Measurements from ENCODE around the gene KANTR.

The KANTR gene

DNA sequence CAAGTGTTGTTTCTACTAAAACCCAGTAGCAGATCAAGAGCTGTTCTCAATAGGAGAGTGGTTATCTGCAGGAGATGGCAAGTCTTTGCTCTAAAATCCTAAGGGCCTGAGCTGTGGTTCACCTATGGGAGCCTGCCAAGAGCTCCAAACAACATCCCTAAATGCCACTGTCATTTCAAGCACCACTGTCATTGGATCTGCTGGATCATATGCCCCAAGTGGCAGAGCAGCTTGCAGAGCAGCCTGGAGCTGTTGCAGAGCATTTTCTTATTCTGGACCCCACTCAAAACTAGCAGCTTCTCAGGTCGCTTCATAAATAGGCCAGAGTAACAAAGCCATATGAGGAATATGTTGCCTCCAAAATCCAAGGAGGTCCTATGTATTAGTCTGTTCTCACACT is 59.6 kb downstream of the KANTR start:
- Histone ChIP-seq H4K91ac (ENCODE audit: low read depth, low read length, poor library complexity) (no peak overlapping the region), H2AFZ (ENCODE audit: low read length) (no peak overlapping the region), H3K4me2 (ENCODE audit: insufficient read depth, low read length, poor library complexity, severe bottlenecking) (no peak overlapping the region), H3K9me3 (replicated peaks in 1 of 2; ENCODE audit: control insufficient read depth in 2 of 2, insufficient read depth in 1 of 2, low read depth in 1 of 2, low read length in 2 of 2) (peaks cover 0 to 3% of the 10 kb centered on the region in 2 donors), H3K23ac (ENCODE audit: low read depth, low read length, poor library complexity) (no peak overlapping the region), H3K4ac (ENCODE audit: low read length) (no peak overlapping the region), H3K27ac (replicated peaks; ENCODE audit: low read length) (no peak overlapping the region), H2BK5ac (ENCODE audit: low read length) (no peak overlapping the region), H3K18ac (ENCODE audit: low read length) (no peak overlapping the region), H3K4me1 (ENCODE audit: control insufficient read depth in 2 of 2, insufficient read depth in 1 of 2, low read depth in 1 of 2, low read length in 2 of 2) (no peaks in the 10 kb centered on the region), H2BK15ac (ENCODE audit: low read length) (no peak overlapping the region), H3K79me1 (ENCODE audit: low read depth, low read length) (no peaks in the 10 kb centered on the region), H3K4me3 (ENCODE audit: low read length in 2 of 2) (no peak overlapping the region), H3K9ac (ENCODE audit: low read depth, low read length, poor library complexity) (no peak overlapping the region), H4K8ac (ENCODE audit: low read depth, low read length) (no peak overlapping the region), H3K36me3 (replicated peaks in 1 of 2; ENCODE audit: control insufficient read depth in 2 of 2, insufficient read depth in 2 of 2, low read length in 2 of 2) (no peaks in the 10 kb centered on the region), H2AK5ac (ENCODE audit: low read depth, low read length) (no peak overlapping the region), H3K14ac (ENCODE audit: low read length) (no peak overlapping the region), H3K27me3 (ENCODE audit: control insufficient read depth in 3 of 3, insufficient read depth in 3 of 3, low read depth in 1 of 3, low read length in 3 of 3) (no peaks in the 10 kb centered on the region), H2BK120ac (ENCODE audit: low read depth, low read length) (no peak overlapping the region), H2BK12ac (ENCODE audit: low read length) (no peak overlapping the region)
- no CpG with 5 or more reads among the region's 1 CpG for WGBS, 2 donors (ENCODE audit: extremely low coverage in 2 of 2, insufficient read length in 2 of 2, insufficient replicate concordance in 1 of 2)
- DNase-seq (ENCODE audit: low spot score), result no peak

GRCh38 chrX:53155512-53156206 is 61.7 kb downstream of the KANTR start:
- Histone ChIP-seq H3K79me1 (ENCODE audit: low read depth, low read length) (no peaks in the 10 kb centered on the region), H3K4me1 (ENCODE audit: control insufficient read depth in 2 of 2, insufficient read depth in 1 of 2, low read depth in 1 of 2, low read length in 2 of 2) (no peaks in the 10 kb centered on the region), H2BK15ac (ENCODE audit: low read length) (no peak overlapping the region), H3K36me3 (replicated peaks in 1 of 2; ENCODE audit: control insufficient read depth in 2 of 2, insufficient read depth in 2 of 2, low read length in 2 of 2) (no peaks in the 10 kb centered on the region), H3K27me3 (ENCODE audit: control insufficient read depth in 3 of 3, insufficient read depth in 3 of 3, low read depth in 1 of 3, low read length in 3 of 3) (no peaks in the 10 kb centered on the region), H2BK5ac (ENCODE audit: low read length) (no peak overlapping the region), H3K18ac (ENCODE audit: low read length) (no peak overlapping the region), H3K14ac (ENCODE audit: low read length) (no peak overlapping the region), H3K9ac (ENCODE audit: low read depth, low read length, poor library complexity) (no peak overlapping the region), H3K4me2 (ENCODE audit: insufficient read depth, low read length, poor library complexity, severe bottlenecking) (no peak overlapping the region), H3K4ac (ENCODE audit: low read length) (no peak overlapping the region), H2AFZ (ENCODE audit: low read length) (no peak overlapping the region), H3K9me3 (replicated peaks in 1 of 2; ENCODE audit: control insufficient read depth in 2 of 2, insufficient read depth in 1 of 2, low read depth in 1 of 2, low read length in 2 of 2) (peaks cover 0 to 3% of the 10 kb centered on the region in 2 donors), H4K91ac (ENCODE audit: low read depth, low read length, poor library complexity) (no peak overlapping the region), H2AK5ac (ENCODE audit: low read depth, low read length) (no peak overlapping the region), H2BK12ac (ENCODE audit: low read length) (no peak overlapping the region), H4K8ac (ENCODE audit: low read depth, low read length) (no peak overlapping the region), H3K23ac (ENCODE audit: low read depth, low read length, poor library complexity) (no peak overlapping the region), H3K27ac (replicated peaks; ENCODE audit: low read length) (no peak overlapping the region), H3K4me3 (ENCODE audit: low read length in 2 of 2) (no peak overlapping the region), H2BK120ac (ENCODE audit: low read depth, low read length) (no peak overlapping the region)
- whole genome bisulfite sequencing, 2 donors (ENCODE audit: extremely low coverage in 2 of 2, insufficient read length in 2 of 2, insufficient replicate concordance in 1 of 2), result no CpG with 5 or more reads among the region's 8 CpGs
- no peak for DNase-seq (ENCODE audit: low spot score)

DNA sequence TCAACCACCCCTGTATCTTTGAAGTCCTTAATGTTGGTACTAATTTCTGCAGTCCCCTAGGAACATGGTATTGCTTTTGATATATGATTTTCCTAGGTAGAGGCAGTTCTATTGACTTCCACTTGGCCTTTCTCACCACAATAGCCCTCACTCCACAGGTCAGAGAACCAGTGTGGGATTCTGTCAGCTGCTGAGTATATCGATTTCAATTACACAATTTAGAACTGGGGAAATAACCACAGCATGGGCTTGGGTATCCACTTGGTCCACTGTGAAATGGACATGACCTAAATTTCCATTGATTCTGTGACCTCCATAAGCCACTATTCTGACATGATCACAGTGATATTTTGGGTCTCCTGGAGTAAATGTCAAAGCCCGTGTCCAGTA is 62.3 kb downstream of the KANTR start:
- Histone ChIP-seq H2AFZ (ENCODE audit: low read length) (no peak overlapping the region), H2BK120ac (ENCODE audit: low read depth, low read length) (no peak overlapping the region), H3K27ac (replicated peaks; ENCODE audit: low read length) (no peak overlapping the region), H2BK12ac (ENCODE audit: low read length) (no peak overlapping the region), H3K36me3 (replicated peaks in 1 of 2; ENCODE audit: control insufficient read depth in 2 of 2, insufficient read depth in 2 of 2, low read length in 2 of 2) (no peaks in the 10 kb centered on the region), H3K4me1 (ENCODE audit: control insufficient read depth in 2 of 2, insufficient read depth in 1 of 2, low read depth in 1 of 2, low read length in 2 of 2) (no peaks in the 10 kb centered on the region), H3K27me3 (ENCODE audit: control insufficient read depth in 3 of 3, insufficient read depth in 3 of 3, low read depth in 1 of 3, low read length in 3 of 3) (no peaks in the 10 kb centered on the region), H3K79me1 (ENCODE audit: low read depth, low read length) (no peaks in the 10 kb centered on the region), H4K8ac (ENCODE audit: low read depth, low read length) (no peak overlapping the region), H3K14ac (ENCODE audit: low read length) (no peak overlapping the region), H2BK15ac (ENCODE audit: low read length) (no peak overlapping the region), H3K18ac (ENCODE audit: low read length) (no peak overlapping the region), H3K9me3 (replicated peaks in 1 of 2; ENCODE audit: control insufficient read depth in 2 of 2, insufficient read depth in 1 of 2, low read depth in 1 of 2, low read length in 2 of 2) (peaks cover 0 to 3% of the 10 kb centered on the region in 2 donors), H2BK5ac (ENCODE audit: low read length) (no peak overlapping the region), H2AK5ac (ENCODE audit: low read depth, low read length) (no peak overlapping the region), H3K9ac (ENCODE audit: low read depth, low read length, poor library complexity) (no peak overlapping the region), H3K4me3 (ENCODE audit: low read length in 2 of 2) (no peak overlapping the region), H3K4ac (ENCODE audit: low read length) (no peak overlapping the region), H3K4me2 (ENCODE audit: insufficient read depth, low read length, poor library complexity, severe bottlenecking) (no peak overlapping the region), H4K91ac (ENCODE audit: low read depth, low read length, poor library complexity) (no peak overlapping the region), H3K23ac (ENCODE audit: low read depth, low read length, poor library complexity) (no peak overlapping the region)
- no peak for DNase-seq (ENCODE audit: low spot score)
- no CpG with 5 or more reads among the region's 2 CpGs for WGBS, 2 donors (ENCODE audit: extremely low coverage in 2 of 2, insufficient read length in 2 of 2, insufficient replicate concordance in 1 of 2)

- Histone ChIP-seq H3K23ac (ENCODE audit: low read depth, low read length, poor library complexity) (no peak overlapping the region), H4K91ac (ENCODE audit: low read depth, low read length, poor library complexity) (no peak overlapping the region), H3K4me3 (ENCODE audit: low read length in 2 of 2) (no peak overlapping the region), H3K79me1 (ENCODE audit: low read depth, low read length) (no peaks in the 10 kb centered on the region), H3K9ac (ENCODE audit: low read depth, low read length, poor library complexity) (no peak overlapping the region), H2BK15ac (ENCODE audit: low read length) (no peak overlapping the region), H3K14ac (ENCODE audit: low read length) (no peak overlapping the region), H3K9me3 (replicated peaks in 1 of 2; ENCODE audit: control insufficient read depth in 2 of 2, insufficient read depth in 1 of 2, low read depth in 1 of 2, low read length in 2 of 2) (peaks cover 0 to 3% of the 10 kb centered on the region in 2 donors), H3K4me2 (ENCODE audit: insufficient read depth, low read length, poor library complexity, severe bottlenecking) (no peak overlapping the region), H2BK12ac (ENCODE audit: low read length) (no peak overlapping the region), H2AFZ (ENCODE audit: low read length) (no peak overlapping the region), H2BK5ac (ENCODE audit: low read length) (no peak overlapping the region), H3K27ac (replicated peaks; ENCODE audit: low read length) (no peak overlapping the region), H3K4ac (ENCODE audit: low read length) (no peak overlapping the region), H2BK120ac (ENCODE audit: low read depth, low read length) (no peak overlapping the region), H4K8ac (ENCODE audit: low read depth, low read length) (no peak overlapping the region), H3K27me3 (ENCODE audit: control insufficient read depth in 3 of 3, insufficient read depth in 3 of 3, low read depth in 1 of 3, low read length in 3 of 3) (no peaks in the 10 kb centered on the region), H3K4me1 (ENCODE audit: control insufficient read depth in 2 of 2, insufficient read depth in 1 of 2, low read depth in 1 of 2, low read length in 2 of 2) (no peaks in the 10 kb centered on the region), H3K36me3 (replicated peaks in 1 of 2; ENCODE audit: control insufficient read depth in 2 of 2, insufficient read depth in 2 of 2, low read length in 2 of 2) (no peaks in the 10 kb centered on the region), H2AK5ac (ENCODE audit: low read depth, low read length) (no peak overlapping the region), H3K18ac (ENCODE audit: low read length) (no peak overlapping the region)
- no CpG with 5 or more reads among the region's 11 CpGs for WGBS, 2 donors (ENCODE audit: extremely low coverage in 2 of 2, insufficient read length in 2 of 2, insufficient replicate concordance in 1 of 2)
- no peak for DNase-seq (ENCODE audit: low spot score)
These were observed 65.2 kb downstream of the KANTR start for GRCh38 chrX:53159184-53159583.
